Endodermal cell (in vitro differentiated cells): Measurements from ENCODE around the gene PRRC2B. TPM values are rescaled to one million over a fixed set of nuclear protein-coding genes. Genes with fewer than 3 reads are reported as not detected.

Source experiments
- DNase-seq: peaks from one replicate; pipeline ENCODE4 v3.0.0-alpha.2; 2017
- H3K27ac ChIP-seq: 2 replicates; pipeline ENCODE4 v1.5.1; 2013; ENCODE audit warnings: mild to moderate bottlenecking, low read depth, low read length, moderate library complexity
- H3K27me3 ChIP-seq: 2 replicates; pipeline ENCODE4 v1.6.1; 2013; ENCODE audit warnings: mild to moderate bottlenecking, low read length, moderate library complexity; ENCODE audit not compliant: insufficient read depth, control insufficient read depth, poor library complexity, severe bottlenecking
- H3K36me3 ChIP-seq: 2 replicates; pipeline ENCODE4 v1.7.0; 2013; ENCODE audit warnings: mild to moderate bottlenecking, low read length, moderate library complexity; ENCODE audit not compliant: control insufficient read depth, insufficient read depth
- H3K4me1 ChIP-seq: one replicate; pipeline ENCODE4 v1.7.0; 2013; ENCODE audit warnings: low read length; ENCODE audit not compliant: control insufficient read depth, insufficient read depth
- H3K4me3 ChIP-seq: 2 replicates; pipeline ENCODE4 v1.5.1; 2013; ENCODE audit warnings: mild to moderate bottlenecking, low read length, moderate library complexity
- H3K9ac ChIP-seq: 2 replicates; pipeline ENCODE4 v1.6.1; 2013; ENCODE audit warnings: mild to moderate bottlenecking, low read length, moderate library complexity; ENCODE audit not compliant: poor library complexity, severe bottlenecking; ENCODE audit errors: extremely low read depth
- H3K9me3 ChIP-seq: 2 replicates; pipeline ENCODE4 v1.6.1; 2013; ENCODE audit warnings: mild to moderate bottlenecking, low read length, moderate library complexity; ENCODE audit not compliant: control insufficient read depth
- H3K27ac Mint-ChIP-seq: 2 replicates; pipeline ENCODE4 v1.8.0; 2020; ENCODE audit warnings: mixed read lengths
- H3K27me3 Mint-ChIP-seq: 2 replicates; pipeline ENCODE4 v1.8.0; 2021; ENCODE audit warnings: mild to moderate bottlenecking, mixed read lengths; ENCODE audit not compliant: insufficient read depth
- H3K36me3 Mint-ChIP-seq: 2 replicates; pipeline ENCODE4 v1.8.0; 2020; ENCODE audit warnings: low read depth, mixed read lengths
- H3K4me1 Mint-ChIP-seq: 2 replicates; pipeline ENCODE4 v1.8.0; 2020; ENCODE audit warnings: mixed read lengths
- H3K4me3 Mint-ChIP-seq: 2 replicates; pipeline ENCODE4 v1.8.0; 2020; ENCODE audit warnings: mild to moderate bottlenecking, moderate library complexity, mixed read lengths
- H3K9me3 Mint-ChIP-seq: 2 replicates; pipeline ENCODE4 v1.8.0; 2020; ENCODE audit warnings: mild to moderate bottlenecking, mixed read lengths
- WGBS, 2 experiments: methylation state at CpG; one replicate each; pipeline versions ENCODE4 v1.1.5 to v1.1.7; 2013; ENCODE audit warnings: missing lambda C conversion rate in 2 of 2, mixed read lengths in 1 of 2; ENCODE audit not compliant: insufficient coverage in 1 of 2, insufficient read length in 1 of 2; 5-methylcytosine and 5-hydroxymethylcytosine counted together
- total RNA-seq, 2 donors: library from RNA; stranded (reverse); fragmentation: NEBNext Ultra II Directional in 1 of 2; extraction: Animal tissue kit (Norgen Biotek cat#: 25700) in 1 of 2; gene quantifications; 2 replicates in 1 of 2; 3 replicates in 1 of 2; pipeline ENCODE4 v1.2.1, GENCODE V29; 2021
- TF ChIP-seq, protein P1 (sequence below): fragments of 200-600 bp; sonication (generic); conservative IDR thresholded peaks from 2 replicates; pipeline ENCODE4 v1.5.0; 2021; ENCODE audit warnings: antibody characterized with exemption, mild to moderate bottlenecking

The PRRC2B gene
- total RNA-seq, 2 donors from 2014 or later: 309 to 334 TPM

- Histone ChIP-seq H3K36me3 (peaks cover 69% of the 10 kb centered on the region), H3K27ac (peak overlapping the region; percentile 82), H3K27me3 (no peaks in the 10 kb centered on the region), H3K9me3 (peaks cover 25% of the 10 kb centered on the region), H3K4me1 (peaks cover 32% of the 10 kb centered on the region), H3K4me3 (peak overlapping the region; percentile 14), H3K9ac (peak overlapping the region; percentile 57)
- 87 to 96% methylated on average over 9 to 13 of the region's 13 CpGs for WGBS, 2 experiments
- H3K9me3 Mint-ChIP-seq: peaks cover 12% of the 10 kb centered on the region
- no peaks in the 10 kb centered on the region for H3K27me3 Mint-ChIP-seq
- no peak for DNase-seq
- peaks cover 40% of the 10 kb centered on the region for H3K36me3 Mint-ChIP-seq
- H3K4me1 Mint-ChIP-seq: peaks cover 59% of the 10 kb centered on the region
- peak overlapping the region; percentile 94 for H3K27ac Mint-ChIP-seq
- H3K4me3 Mint-ChIP-seq: no peak overlapping the region
- TF ChIP-seq, protein P1, sequence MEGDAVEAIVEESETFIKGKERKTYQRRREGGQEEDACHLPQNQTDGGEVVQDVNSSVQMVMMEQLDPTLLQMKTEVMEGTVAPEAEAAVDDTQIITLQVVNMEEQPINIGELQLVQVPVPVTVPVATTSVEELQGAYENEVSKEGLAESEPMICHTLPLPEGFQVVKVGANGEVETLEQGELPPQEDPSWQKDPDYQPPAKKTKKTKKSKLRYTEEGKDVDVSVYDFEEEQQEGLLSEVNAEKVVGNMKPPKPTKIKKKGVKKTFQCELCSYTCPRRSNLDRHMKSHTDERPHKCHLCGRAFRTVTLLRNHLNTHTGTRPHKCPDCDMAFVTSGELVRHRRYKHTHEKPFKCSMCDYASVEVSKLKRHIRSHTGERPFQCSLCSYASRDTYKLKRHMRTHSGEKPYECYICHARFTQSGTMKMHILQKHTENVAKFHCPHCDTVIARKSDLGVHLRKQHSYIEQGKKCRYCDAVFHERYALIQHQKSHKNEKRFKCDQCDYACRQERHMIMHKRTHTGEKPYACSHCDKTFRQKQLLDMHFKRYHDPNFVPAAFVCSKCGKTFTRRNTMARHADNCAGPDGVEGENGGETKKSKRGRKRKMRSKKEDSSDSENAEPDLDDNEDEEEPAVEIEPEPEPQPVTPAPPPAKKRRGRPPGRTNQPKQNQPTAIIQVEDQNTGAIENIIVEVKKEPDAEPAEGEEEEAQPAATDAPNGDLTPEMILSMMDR: no peak
These were observed 23.6 kb downstream of the PRRC2B start for GRCh38 chr9:131417264-131418142.

GRCh38 chr9:131418143-131419025 is 24.5 kb downstream of the PRRC2B start:
- H3K9me3 Mint-ChIP-seq: peaks cover 12% of the 10 kb centered on the region
- peaks cover 67% of the 10 kb centered on the region for H3K4me1 Mint-ChIP-seq
- Histone ChIP-seq H3K9me3 (peaks cover 20% of the 10 kb centered on the region), H3K27ac (peak overlapping the region; percentile 82), H3K4me3 (peak overlapping the region; percentile 14), H3K27me3 (no peaks in the 10 kb centered on the region), H3K9ac (peak overlapping the region; percentile 57), H3K4me1 (peaks cover 36% of the 10 kb centered on the region), H3K36me3 (peaks cover 71% of the 10 kb centered on the region)
- H3K36me3 Mint-ChIP-seq: peaks cover 39% of the 10 kb centered on the region
- WGBS, 2 experiments: 78 to 85% methylated on average over 5 to 7 of the region's 7 CpGs
- no peak for DNase-seq
- H3K27me3 Mint-ChIP-seq: no peaks in the 10 kb centered on the region
- peak overlapping the region; percentile 94 for H3K27ac Mint-ChIP-seq
- H3K4me3 Mint-ChIP-seq: peak overlapping the region; percentile 4
- TF ChIP-seq, protein P1: no peak

DNA sequence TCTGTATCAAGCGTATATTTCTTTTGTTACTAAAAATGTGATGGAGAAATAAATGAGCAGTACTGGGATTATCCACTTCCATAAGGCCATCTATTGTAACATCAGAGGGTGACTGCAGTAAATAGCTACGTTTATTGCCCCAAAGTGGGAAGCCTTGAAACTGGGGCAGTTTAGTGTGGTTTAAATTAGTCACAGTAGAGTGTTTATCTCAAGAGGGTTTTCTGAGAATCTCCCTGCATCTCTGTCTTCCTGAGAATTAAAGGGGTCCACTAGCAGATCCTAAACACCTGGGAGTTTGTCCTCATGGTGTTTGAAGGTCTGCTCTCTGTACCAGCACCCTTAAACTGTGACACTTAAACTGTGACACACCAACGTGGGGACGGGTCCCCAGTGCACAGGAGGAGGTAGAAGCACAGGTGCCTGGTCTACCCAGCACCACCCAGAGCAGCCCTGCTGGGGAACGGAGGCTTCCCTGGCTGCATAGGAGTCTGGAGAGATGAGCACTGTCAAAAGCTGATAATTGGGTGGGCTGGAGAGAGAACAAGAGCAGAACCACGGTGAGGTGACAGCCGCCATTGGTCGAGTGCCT is 25.2 kb downstream of the PRRC2B start:
- peak overlapping the region; percentile 57 for H3K9ac ChIP-seq
- no peak for DNase-seq
- Mint-ChIP-seq H3K4me3 (peak overlapping the region; percentile 5), H3K27ac (peak overlapping the region; percentile 94), H3K9me3 (peaks cover 10% of the 10 kb centered on the region), H3K36me3 (peaks cover 34% of the 10 kb centered on the region), H3K4me1 (peaks cover 70% of the 10 kb centered on the region), H3K27me3 (no peaks in the 10 kb centered on the region)
- TF ChIP-seq, protein P1: no peak
- H3K27ac ChIP-seq: peak overlapping the region; percentile 82
- peaks cover 17% of the 10 kb centered on the region for H3K9me3 ChIP-seq
- peaks cover 73% of the 10 kb centered on the region for H3K36me3 ChIP-seq
- no peaks in the 10 kb centered on the region for H3K27me3 ChIP-seq
- no peak overlapping the region for H3K4me3 ChIP-seq
- peaks cover 36% of the 10 kb centered on the region for H3K4me1 ChIP-seq
- 79 to 86% methylated on average over 7 to 8 of the region's 8 CpGs for WGBS, 2 experiments
